SK-N-SH treated with all-trans-retinoic acid at 6 μM for 48 hours (cell line): ENCODE measurements around the gene SPINK5.

ENCODE experiments used
- OSR1 ChIP-seq: fragments of 250-450 bp; sonication (Bioruptor Pico); IDR thresholded peaks from 2 replicates; pipeline ENCODE4 v1.8.0; 2022; ENCODE audit warnings: moderate library complexity, mild to moderate bottlenecking, inconsistent platforms
- TCF4 ChIP-seq: fragments of 250-450 bp; sonication (Bioruptor Pico); IDR thresholded peaks from 2 replicates; pipeline ENCODE4 v1.8.0; 2021; ENCODE audit warnings: mild to moderate bottlenecking, moderate library complexity, borderline replicate concordance
- TOX ChIP-seq: fragments of 250-450 bp; sonication (Bioruptor Pico); IDR thresholded peaks from 2 replicates; pipeline ENCODE4 v1.8.0; 2021; ENCODE audit warnings: mild to moderate bottlenecking, moderate library complexity, borderline replicate concordance

DNA sequence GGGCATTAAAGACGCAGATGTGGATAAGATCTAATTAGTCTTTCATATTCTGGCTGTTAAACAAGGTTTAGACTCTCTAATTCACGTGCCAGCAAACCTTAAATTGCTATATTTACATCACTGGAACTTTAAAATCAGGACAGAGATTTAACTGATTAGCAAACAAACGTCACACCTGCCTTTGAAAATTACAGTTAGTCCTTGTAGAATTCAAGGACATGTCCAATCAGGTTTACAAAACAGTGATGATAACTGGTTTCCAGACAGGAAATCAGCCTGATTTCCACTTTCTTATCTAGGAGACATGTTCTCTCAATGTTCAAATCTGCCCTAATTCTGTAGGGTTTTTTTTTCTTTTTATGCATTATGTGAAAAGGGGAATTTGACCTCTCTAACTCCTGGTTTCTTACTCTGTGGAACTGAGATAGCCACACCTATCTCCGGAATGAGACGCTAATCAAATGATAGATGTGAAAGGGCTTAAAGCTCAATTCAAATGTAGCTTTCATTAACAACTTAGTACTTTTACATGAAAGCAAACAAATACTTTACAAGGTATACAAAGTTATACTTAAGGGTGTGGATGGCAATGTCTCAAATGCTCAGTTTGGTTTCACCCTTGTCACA lies 26.5 kb downstream of the SPINK5 start:
- TF ChIP-seq OSR1 (no peak), TOX (CRISPR knock-in tag) (no peak), TCF4 (CRISPR knock-in tag) (no peak; the same call in 1 of the 2 replicates)
